ENCODE data around the gene MINDY4B.

The MINDY4B gene

DNA sequence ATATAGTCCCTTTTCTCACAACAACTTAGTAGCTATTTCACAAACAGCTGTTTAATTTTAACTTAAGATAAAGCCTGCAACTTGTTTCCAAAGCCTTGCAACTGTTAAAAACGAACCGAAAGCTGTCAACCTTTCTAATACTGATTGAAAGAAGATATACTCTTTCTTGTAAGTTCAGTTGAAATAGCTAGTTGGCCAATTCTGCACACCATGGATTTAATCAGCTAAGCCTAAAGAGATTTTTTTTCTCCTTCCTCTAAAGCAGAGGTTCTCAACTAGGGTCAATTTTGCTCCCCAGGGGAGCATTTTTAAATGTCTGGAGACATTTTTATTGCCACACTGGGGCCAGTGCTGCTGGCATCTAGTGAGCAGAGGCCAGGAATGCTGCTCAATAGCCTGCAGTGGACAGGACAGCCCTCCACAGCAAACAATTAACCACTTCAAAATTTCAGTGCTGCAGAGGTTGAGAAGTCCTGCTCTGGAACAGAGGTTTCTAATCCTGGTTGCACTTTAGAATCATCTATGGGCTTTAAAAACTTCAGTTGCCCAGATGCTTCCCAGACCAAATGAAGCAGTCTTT, 26.2 kb downstream of the MINDY4B start:
- H3K4me3 ChIP-seq (ENCODE audit: insufficient read depth, low read depth, low read length), result no peak overlapping the region
- no peak overlapping the region for H3K27ac ChIP-seq (ENCODE audit: insufficient read depth, low read depth, low read length, poor library complexity, severe bottlenecking)
- no peaks in the 10 kb centered on the region for H3K4me1 ChIP-seq (ENCODE audit: control insufficient read depth, insufficient read depth, low read length)
- H3K36me3 ChIP-seq (ENCODE audit: control insufficient read depth, insufficient read depth, low read length), result no peaks in the 10 kb centered on the region
- H3K27me3 ChIP-seq (ENCODE audit: control insufficient read depth, insufficient read depth, low read length, poor library complexity, severe bottlenecking), result no peaks in the 10 kb centered on the region
- H3K9me3 ChIP-seq (ENCODE audit: control insufficient read depth, low read length), result no peaks in the 10 kb centered on the region
- 85 to 100% methylated on average over 2 of the region's 2 CpGs for WGBS, 2 experiments

DNA sequence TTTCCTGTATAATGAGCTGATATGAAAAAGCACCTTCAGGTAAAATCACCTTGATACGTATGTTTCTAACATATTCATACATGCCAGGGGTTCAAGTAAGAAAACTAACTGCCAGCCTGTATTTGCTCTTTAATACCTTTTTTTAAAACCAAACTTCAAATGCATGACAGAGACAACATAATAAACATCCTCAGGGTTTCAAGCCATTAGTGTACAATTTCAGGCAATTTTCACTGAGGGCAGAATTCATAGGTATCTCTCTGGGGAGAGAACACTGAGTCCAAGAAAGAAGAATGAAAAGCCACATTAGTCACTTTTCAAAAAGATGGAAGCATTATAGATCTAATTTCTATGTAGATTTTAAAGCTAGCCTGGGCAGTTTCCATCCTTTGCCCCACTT, 26.9 kb downstream of the MINDY4B start:
- no peaks in the 10 kb centered on the region for H3K36me3 ChIP-seq (ENCODE audit: control insufficient read depth, insufficient read depth, low read length)
- no peak overlapping the region for H3K27ac ChIP-seq (ENCODE audit: insufficient read depth, low read depth, low read length, poor library complexity, severe bottlenecking)
- 91 to 100% methylated on average over 1 of the region's 1 CpG for WGBS, 2 experiments
- no peaks in the 10 kb centered on the region for H3K9me3 ChIP-seq (ENCODE audit: control insufficient read depth, low read length)
- H3K4me1 ChIP-seq (ENCODE audit: control insufficient read depth, insufficient read depth, low read length), result no peaks in the 10 kb centered on the region
- no peak overlapping the region for H3K4me3 ChIP-seq (ENCODE audit: insufficient read depth, low read depth, low read length)
- H3K27me3 ChIP-seq (ENCODE audit: control insufficient read depth, insufficient read depth, low read length, poor library complexity, severe bottlenecking), result no peaks in the 10 kb centered on the region

DNA sequence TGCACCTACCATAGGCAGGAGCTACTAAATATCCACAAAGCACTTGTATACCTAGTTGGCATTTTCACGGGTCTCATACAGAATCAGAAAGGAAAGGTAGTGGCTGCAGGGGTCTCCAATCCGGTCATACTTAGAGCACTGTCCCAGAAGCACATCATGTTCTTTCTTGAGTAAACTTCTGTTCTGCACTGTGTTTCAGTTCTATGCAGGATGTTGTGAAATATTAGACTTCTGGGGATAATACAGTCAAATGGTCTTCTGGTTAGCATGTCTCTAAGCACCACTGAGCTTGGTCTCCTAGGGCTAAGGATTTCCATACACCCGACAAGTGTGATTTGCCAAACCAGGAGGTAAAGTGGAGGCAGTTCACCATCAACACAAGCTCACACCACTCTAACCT, 27.9 kb downstream of the MINDY4B start:
- H3K27me3 ChIP-seq (ENCODE audit: control insufficient read depth, insufficient read depth, low read length, poor library complexity, severe bottlenecking), result no peaks in the 10 kb centered on the region
- H3K9me3 ChIP-seq (ENCODE audit: control insufficient read depth, low read length), result no peaks in the 10 kb centered on the region
- WGBS, 2 experiments, result 93 to 98% methylated on average over 3 of the region's 3 CpGs
- no peak overlapping the region for H3K27ac ChIP-seq (ENCODE audit: insufficient read depth, low read depth, low read length, poor library complexity, severe bottlenecking)
- H3K4me1 ChIP-seq (ENCODE audit: control insufficient read depth, insufficient read depth, low read length), result no peaks in the 10 kb centered on the region
- no peak overlapping the region for H3K4me3 ChIP-seq (ENCODE audit: insufficient read depth, low read depth, low read length)
- no peaks in the 10 kb centered on the region for H3K36me3 ChIP-seq (ENCODE audit: control insufficient read depth, insufficient read depth, low read length)

DNA sequence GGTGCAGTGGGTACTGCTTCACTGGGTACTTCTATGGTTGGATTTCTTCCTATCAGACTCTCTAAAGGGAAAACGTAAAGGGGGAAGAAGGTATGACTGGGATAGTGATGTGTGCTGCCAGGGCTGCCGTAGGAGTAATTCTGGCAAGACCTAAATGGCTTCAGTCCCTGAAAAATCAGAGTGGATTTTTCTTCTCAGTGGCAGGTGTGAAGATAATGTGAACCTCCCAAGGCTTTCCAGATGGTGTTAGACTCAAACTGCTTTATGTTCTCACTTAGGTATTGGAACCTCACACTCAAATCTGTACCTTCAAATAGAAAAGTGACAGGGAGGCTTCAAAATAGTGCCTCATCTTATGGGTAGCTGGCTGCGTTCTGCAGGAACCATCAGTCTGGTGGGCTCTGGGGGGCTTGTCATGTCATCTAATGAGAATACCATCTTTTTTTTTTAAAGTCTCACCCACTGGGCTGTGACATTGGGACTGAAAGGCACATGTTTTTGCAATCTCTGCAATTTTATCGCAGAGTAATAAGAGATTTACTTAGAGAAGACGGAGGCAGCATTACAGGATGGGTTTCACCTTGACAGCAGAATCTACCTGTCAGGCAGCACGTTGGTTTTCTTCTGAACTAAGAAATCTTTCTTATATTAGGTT, 28.5 kb downstream of the MINDY4B start:
- H3K27me3 ChIP-seq (ENCODE audit: control insufficient read depth, insufficient read depth, low read length, poor library complexity, severe bottlenecking), result no peaks in the 10 kb centered on the region
- H3K4me3 ChIP-seq (ENCODE audit: insufficient read depth, low read depth, low read length), result no peak overlapping the region
- H3K9me3 ChIP-seq (ENCODE audit: control insufficient read depth, low read length), result no peaks in the 10 kb centered on the region
- 87 to 93% methylated on average over 6 of the region's 6 CpGs for WGBS, 2 experiments
- no peaks in the 10 kb centered on the region for H3K4me1 ChIP-seq (ENCODE audit: control insufficient read depth, insufficient read depth, low read length)
- H3K27ac ChIP-seq (ENCODE audit: insufficient read depth, low read depth, low read length, poor library complexity, severe bottlenecking), result no peak overlapping the region
- H3K36me3 ChIP-seq (ENCODE audit: control insufficient read depth, insufficient read depth, low read length), result no peaks in the 10 kb centered on the region

DNA sequence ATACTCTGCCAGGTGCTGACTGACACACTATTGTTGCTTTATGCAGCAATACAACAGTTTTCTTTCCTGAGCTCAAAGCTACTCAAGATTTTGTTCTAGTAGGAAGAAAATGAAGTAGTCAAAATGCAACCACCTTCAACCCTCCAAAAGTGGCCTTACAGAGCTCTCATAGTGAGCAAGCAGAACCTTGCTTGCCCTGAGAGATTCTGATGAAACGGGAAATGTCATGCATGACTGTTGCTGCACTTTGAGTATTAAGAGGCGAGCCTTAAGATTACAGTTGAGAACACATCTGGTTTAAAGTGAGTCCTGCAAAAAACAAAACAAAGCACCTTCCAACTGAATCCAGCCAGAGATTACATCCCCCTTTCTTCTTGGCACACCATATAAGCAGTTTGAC, 29.7 kb downstream of the MINDY4B start:
- Histone ChIP-seq H3K4me3 (ENCODE audit: insufficient read depth, low read depth, low read length) (no peak overlapping the region), H3K27me3 (ENCODE audit: control insufficient read depth, insufficient read depth, low read length, poor library complexity, severe bottlenecking) (no peaks in the 10 kb centered on the region), H3K4me1 (ENCODE audit: control insufficient read depth, insufficient read depth, low read length) (no peaks in the 10 kb centered on the region), H3K36me3 (ENCODE audit: control insufficient read depth, insufficient read depth, low read length) (no peaks in the 10 kb centered on the region), H3K27ac (ENCODE audit: insufficient read depth, low read depth, low read length, poor library complexity, severe bottlenecking) (no peak overlapping the region), H3K9me3 (ENCODE audit: control insufficient read depth, low read length) (no peaks in the 10 kb centered on the region)
- WGBS, 2 experiments, result 83 to 94% methylated on average over 2 of the region's 2 CpGs

DNA sequence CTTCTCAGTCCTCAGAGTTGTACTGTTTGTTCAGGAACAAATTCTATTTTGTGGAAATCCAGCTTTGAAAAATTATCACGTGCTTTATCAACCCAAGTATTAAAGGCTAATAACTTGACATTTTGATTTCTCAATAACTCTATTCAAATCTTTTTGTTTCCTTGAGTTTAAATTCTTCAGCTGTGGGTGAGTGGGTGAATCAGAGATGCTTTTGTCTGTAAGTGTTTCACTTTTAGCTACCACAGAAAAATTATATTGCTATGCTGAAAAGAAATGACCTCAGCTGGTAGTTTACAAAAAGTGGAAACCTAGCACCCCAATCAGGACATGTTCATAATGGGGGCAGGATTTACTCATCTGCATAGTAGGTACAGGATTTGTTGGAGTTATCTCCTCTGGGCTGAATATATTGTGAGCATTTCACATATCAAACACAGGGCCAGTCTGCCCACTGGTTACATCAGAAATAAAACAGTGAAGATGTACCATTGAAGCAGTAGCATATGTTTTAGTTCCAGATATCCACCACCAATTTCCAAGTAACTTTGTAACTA, 30.5 kb downstream of the MINDY4B start:
- Histone ChIP-seq H3K27me3 (ENCODE audit: control insufficient read depth, insufficient read depth, low read length, poor library complexity, severe bottlenecking) (no peaks in the 10 kb centered on the region), H3K9me3 (ENCODE audit: control insufficient read depth, low read length) (no peaks in the 10 kb centered on the region), H3K27ac (ENCODE audit: insufficient read depth, low read depth, low read length, poor library complexity, severe bottlenecking) (no peak overlapping the region), H3K4me1 (ENCODE audit: control insufficient read depth, insufficient read depth, low read length) (no peaks in the 10 kb centered on the region), H3K36me3 (ENCODE audit: control insufficient read depth, insufficient read depth, low read length) (no peaks in the 10 kb centered on the region), H3K4me3 (ENCODE audit: insufficient read depth, low read depth, low read length) (no peak overlapping the region)
- 90 to 100% methylated on average over 1 of the region's 1 CpG for WGBS, 2 experiments

DNA sequence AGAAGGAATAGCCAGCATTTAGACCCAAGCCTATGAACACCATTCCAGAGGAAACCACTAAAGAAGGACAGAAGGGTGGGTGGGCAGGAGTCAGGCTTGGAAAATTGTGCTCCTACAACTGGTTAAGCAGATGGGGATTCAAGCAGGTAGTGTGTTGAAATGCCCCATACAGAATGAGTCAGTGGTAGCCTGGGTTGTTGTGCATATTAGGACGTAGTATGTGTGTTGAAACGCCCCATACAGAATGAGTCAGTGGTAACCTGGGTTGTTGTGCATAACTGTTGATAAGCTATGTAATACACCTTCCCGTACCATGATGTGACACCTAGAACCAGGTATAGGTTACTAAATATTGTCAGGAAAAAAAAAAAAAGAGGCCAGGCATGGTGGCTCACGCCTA, 34.0 kb downstream of the MINDY4B start:
- Histone ChIP-seq H3K36me3 (ENCODE audit: control insufficient read depth, insufficient read depth, low read length) (no peaks in the 10 kb centered on the region), H3K9me3 (ENCODE audit: control insufficient read depth, low read length) (no peaks in the 10 kb centered on the region), H3K4me3 (ENCODE audit: insufficient read depth, low read depth, low read length) (no peak overlapping the region), H3K27me3 (ENCODE audit: control insufficient read depth, insufficient read depth, low read length, poor library complexity, severe bottlenecking) (no peaks in the 10 kb centered on the region), H3K27ac (ENCODE audit: insufficient read depth, low read depth, low read length, poor library complexity, severe bottlenecking) (no peak overlapping the region), H3K4me1 (ENCODE audit: control insufficient read depth, insufficient read depth, low read length) (no peaks in the 10 kb centered on the region)
- 95% methylated on average over 4 of the region's 4 CpGs for WGBS, 2 experiments

DNA sequence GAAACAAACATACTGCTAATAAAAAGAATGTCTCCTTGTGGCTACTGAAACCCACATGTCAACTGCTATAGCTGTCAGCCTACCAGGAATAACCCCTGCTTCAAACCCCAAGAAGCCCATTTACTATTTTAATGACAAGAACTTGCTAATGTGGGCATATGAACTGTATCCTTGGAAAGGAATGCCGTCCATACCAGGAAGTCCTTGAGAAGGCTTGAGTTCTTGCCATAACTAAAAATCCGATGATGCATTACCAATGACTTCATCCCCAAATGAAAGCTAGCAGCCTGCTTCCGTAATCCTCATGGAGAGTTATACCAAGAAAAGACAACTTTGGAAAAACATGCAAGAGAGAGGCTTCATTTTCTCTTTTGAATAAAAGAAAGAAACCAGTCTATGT, 34.8 kb downstream of the MINDY4B start:
- H3K4me3 ChIP-seq (ENCODE audit: insufficient read depth, low read depth, low read length), result no peak overlapping the region
- no peaks in the 10 kb centered on the region for H3K4me1 ChIP-seq (ENCODE audit: control insufficient read depth, insufficient read depth, low read length)
- no peaks in the 10 kb centered on the region for H3K9me3 ChIP-seq (ENCODE audit: control insufficient read depth, low read length)
- H3K36me3 ChIP-seq (ENCODE audit: control insufficient read depth, insufficient read depth, low read length), result no peaks in the 10 kb centered on the region
- 95 to 96% methylated on average over 3 of the region's 3 CpGs for WGBS, 2 experiments
- H3K27ac ChIP-seq (ENCODE audit: insufficient read depth, low read depth, low read length, poor library complexity, severe bottlenecking), result no peak overlapping the region
- no peaks in the 10 kb centered on the region for H3K27me3 ChIP-seq (ENCODE audit: control insufficient read depth, insufficient read depth, low read length, poor library complexity, severe bottlenecking)

DNA sequence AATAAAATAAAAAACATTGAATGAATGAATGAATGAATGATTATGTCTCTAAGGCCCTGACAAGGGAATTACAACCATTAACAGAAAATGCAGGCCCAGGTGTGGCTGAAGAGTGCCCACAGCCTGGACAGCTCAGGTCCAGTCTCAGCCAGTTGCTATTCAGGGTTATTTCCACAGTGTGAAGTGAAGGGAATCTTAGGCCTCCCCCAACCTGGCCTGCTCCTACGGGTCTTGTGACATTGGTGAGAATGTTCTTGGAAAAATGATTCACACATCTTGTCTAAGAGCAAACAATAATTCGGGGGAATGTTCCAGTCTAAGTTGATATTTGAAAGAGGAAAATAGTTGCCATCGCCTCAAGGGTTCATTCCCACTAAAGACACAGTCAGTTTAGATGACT, 37.0 kb downstream of the MINDY4B start:
- H3K27ac ChIP-seq (ENCODE audit: insufficient read depth, low read depth, low read length, poor library complexity, severe bottlenecking), result no peak overlapping the region
- H3K4me1 ChIP-seq (ENCODE audit: control insufficient read depth, insufficient read depth, low read length), result no peaks in the 10 kb centered on the region
- no peaks in the 10 kb centered on the region for H3K27me3 ChIP-seq (ENCODE audit: control insufficient read depth, insufficient read depth, low read length, poor library complexity, severe bottlenecking)
- H3K36me3 ChIP-seq (ENCODE audit: control insufficient read depth, insufficient read depth, low read length), result no peaks in the 10 kb centered on the region
- H3K9me3 ChIP-seq (ENCODE audit: control insufficient read depth, low read length), result no peaks in the 10 kb centered on the region
- H3K4me3 ChIP-seq (ENCODE audit: insufficient read depth, low read depth, low read length), result no peak overlapping the region
- WGBS, 2 experiments, result 96 to 97% methylated on average over 3 of the region's 3 CpGs

DNA sequence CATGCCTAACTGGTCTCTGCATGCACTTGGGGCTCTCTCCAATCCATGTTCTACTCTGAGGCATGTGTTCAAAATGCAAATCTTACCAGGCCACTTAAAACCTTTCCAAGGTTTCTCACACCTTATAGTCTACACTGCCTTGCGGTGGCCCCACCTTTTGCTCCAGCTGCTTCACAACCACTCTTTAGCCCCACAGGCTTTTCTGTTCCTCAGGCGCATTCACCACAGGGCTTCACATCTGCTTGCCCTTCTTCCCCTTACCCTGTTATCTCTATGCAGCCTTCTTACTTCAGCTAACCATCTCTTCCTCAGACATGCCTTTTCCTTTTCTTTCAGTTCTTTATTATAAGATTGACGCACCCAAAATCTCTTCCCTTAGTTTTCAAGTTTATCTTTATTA, 37.8 kb downstream of the MINDY4B start:
- Histone ChIP-seq H3K9me3 (ENCODE audit: control insufficient read depth, low read length) (no peaks in the 10 kb centered on the region), H3K4me1 (ENCODE audit: control insufficient read depth, insufficient read depth, low read length) (no peaks in the 10 kb centered on the region)
- WGBS, 2 experiments, result 93 to 97% methylated on average over 2 to 3 of the region's 3 CpGs

More for the DNA sequence above, 37.8 kb downstream of the MINDY4B start:
- H3K27ac ChIP-seq (ENCODE audit: insufficient read depth, low read depth, low read length, poor library complexity, severe bottlenecking), result no peak overlapping the region
- no peaks in the 10 kb centered on the region for H3K36me3 ChIP-seq (ENCODE audit: control insufficient read depth, insufficient read depth, low read length)
- H3K4me3 ChIP-seq (ENCODE audit: insufficient read depth, low read depth, low read length), result no peak overlapping the region
- no peaks in the 10 kb centered on the region for H3K27me3 ChIP-seq (ENCODE audit: control insufficient read depth, insufficient read depth, low read length, poor library complexity, severe bottlenecking)
